HFFc6 (cell line): ENCODE measurements around the gene PHKA2. TPM values are rescaled to one million over a fixed set of nuclear protein-coding genes. Genes with fewer than 3 reads are reported as not detected.

Source experiments
- DNase-seq: peaks from one replicate; pipeline ENCODE4 v3.0.0-alpha.2; 2018
- H3K27ac Mint-ChIP-seq: 2 replicates; pipeline ENCODE4 v1.8.0; 2020; ENCODE audit warnings: mild to moderate bottlenecking, mixed read lengths
- H3K27me3 Mint-ChIP-seq: 2 replicates; pipeline ENCODE4 v1.8.0; 2021; ENCODE audit warnings: mild to moderate bottlenecking, moderate library complexity, mixed read lengths; ENCODE audit not compliant: insufficient read depth
- H3K36me3 Mint-ChIP-seq: 2 replicates; pipeline ENCODE4 v1.8.0; 2021; ENCODE audit warnings: low read depth, mixed read lengths
- H3K4me1 Mint-ChIP-seq: 2 replicates; pipeline ENCODE4 v1.8.0; 2020; ENCODE audit warnings: low read depth, mixed read lengths
- H3K4me3 Mint-ChIP-seq: 2 replicates; pipeline ENCODE4 v1.8.0; 2020; ENCODE audit warnings: mild to moderate bottlenecking, moderate library complexity, mixed read lengths
- H3K9me3 Mint-ChIP-seq: 2 replicates; pipeline ENCODE4 v1.8.0; 2020; ENCODE audit warnings: mild to moderate bottlenecking, mixed read lengths
- CTCF ChIP-seq: fragments of 200-600 bp; sonication (generic); IDR thresholded peaks from 2 replicates; pipeline ENCODE4 v1.5.0; 2021; ENCODE audit warnings: antibody characterized with exemption, mild to moderate bottlenecking
- total RNA-seq, 6 experiments: library from RNA; stranded (reverse); fragmentation: NEBNext Ultra II Directional; extraction: Animal tissue kit (Norgen Biotek cat#: 25700); gene quantifications; 2 replicates in 1 of 6; 3 replicates in 5 of 6; pipeline ENCODE4 v1.2.3, GENCODE V29; 2021

Gene PHKA2
- total RNA-seq, 6 experiments from 2014 or later: 12.2 to 18.2 (median 16.9) TPM

- Mint-ChIP-seq H3K4me3 (no peak overlapping the region), H3K4me1 (no peaks in the 10 kb centered on the region), H3K9me3 (no peaks in the 10 kb centered on the region), H3K27ac (no peak overlapping the region), H3K36me3 (no peaks in the 10 kb centered on the region), H3K27me3 (no peaks in the 10 kb centered on the region)
- no peak for TF ChIP-seq CTCF
- DNase-seq: no peak
These were observed 49.2 kb downstream of the PHKA2 start for GRCh38 chrX:18934708-18935107.

- no peak for TF ChIP-seq CTCF
- no peak for DNase-seq
- no peaks in the 10 kb centered on the region for H3K27me3 Mint-ChIP-seq
- no peaks in the 10 kb centered on the region for H3K4me1 Mint-ChIP-seq
- 0 out of 2 replicates have a peak, but pooled peaks cover under 1% of the 10 kb centered on the region for H3K36me3 Mint-ChIP-seq
- no peak overlapping the region for H3K4me3 Mint-ChIP-seq
- no peaks in the 10 kb centered on the region for H3K9me3 Mint-ChIP-seq
- no peak overlapping the region for H3K27ac Mint-ChIP-seq
These were observed 50.3 kb downstream of the PHKA2 start for GRCh38 chrX:18933617-18934016.

GRCh38 chrX:18931972-18932371, 51.9 kb downstream of the PHKA2 start:
- Mint-ChIP-seq H3K27ac (no peak overlapping the region), H3K36me3 (peaks cover 5% of the 10 kb centered on the region; the same call in 1 of the 2 replicates), H3K4me3 (no peak overlapping the region), H3K27me3 (no peaks in the 10 kb centered on the region), H3K4me1 (no peaks in the 10 kb centered on the region), H3K9me3 (no peaks in the 10 kb centered on the region)
- TF ChIP-seq CTCF: peak; percentile 70
- no peak for DNase-seq

GRCh38 chrX:18929775-18930174, 54.1 kb downstream of the PHKA2 start:
- Mint-ChIP-seq H3K36me3 (peaks cover 5% of the 10 kb centered on the region; the same call in 1 of the 2 replicates), H3K4me3 (no peak overlapping the region), H3K27me3 (no peaks in the 10 kb centered on the region), H3K27ac (no peak overlapping the region), H3K4me1 (no peaks in the 10 kb centered on the region), H3K9me3 (no peaks in the 10 kb centered on the region)
- no peak for DNase-seq
- TF ChIP-seq CTCF: no peak

GRCh38 chrX:18927558-18927957, 56.4 kb downstream of the PHKA2 start:
- Mint-ChIP-seq H3K4me1 (no peaks in the 10 kb centered on the region), H3K9me3 (no peaks in the 10 kb centered on the region), H3K27me3 (no peaks in the 10 kb centered on the region; the same call in 1 of the 2 replicates), H3K36me3 (peaks cover 5% of the 10 kb centered on the region; the same call in 1 of the 2 replicates), H3K27ac (no peak overlapping the region), H3K4me3 (no peak overlapping the region)
- no peak for TF ChIP-seq CTCF
- no peak for DNase-seq
